Nephron (organoid): Measurements from ENCODE around the gene TRPV2.

Source experiments
- H3K27ac Mint-ChIP-seq, 3 experiments: 2 replicates each; pipeline ENCODE4 v1.8.0; 2020; ENCODE audit warnings: mixed read lengths in 3 of 3, mild to moderate bottlenecking in 2 of 3, moderate library complexity in 1 of 3
- H3K27me3 Mint-ChIP-seq: 2 replicates; pipeline ENCODE4 v1.8.0; 2021; ENCODE audit warnings: low read depth, mild to moderate bottlenecking, moderate library complexity, mixed read lengths
- H3K36me3 Mint-ChIP-seq: 2 replicates; pipeline ENCODE4 v1.8.0; 2020; ENCODE audit warnings: low read depth, mixed read lengths
- H3K4me1 Mint-ChIP-seq: 2 replicates; pipeline ENCODE4 v1.8.0; 2020; ENCODE audit warnings: mixed read lengths
- H3K4me3 Mint-ChIP-seq, 3 experiments: 2 replicates each; pipeline ENCODE4 v1.8.0; 2020; ENCODE audit warnings: mild to moderate bottlenecking in 3 of 3, mixed read lengths in 3 of 3, moderate library complexity in 2 of 3
- H3K9me3 Mint-ChIP-seq: 2 replicates; pipeline ENCODE4 v1.8.0; 2020; ENCODE audit warnings: mixed read lengths
- CTCF ChIP-seq, 3 experiments: fragments of 200-600 bp; sonication (generic); IDR thresholded peaks; one replicate each; pipeline ENCODE4 v1.5.0; 2021; ENCODE audit warnings: antibody characterized with exemption in 3 of 3; ENCODE audit not compliant: unreplicated experiment in 3 of 3

TRPV2 gene

GRCh38 chr17:16477255-16477654, 61.9 kb downstream of the TRPV2 start:
- Mint-ChIP-seq H3K27ac (peak overlapping the region in 2 of 3 experiments; percentile 78 to 97), H3K9me3 (no peaks in the 10 kb centered on the region), H3K4me1 (peaks cover 31% of the 10 kb centered on the region), H3K27me3 (no peaks in the 10 kb centered on the region), H3K4me3 (peak overlapping the region in 1 of 3 experiments; percentile 3), H3K36me3 (no peaks in the 10 kb centered on the region)
- TF ChIP-seq CTCF (IDR thresholded peaks at IDR 0.05; ENCODE audit: unreplicated experiment in 3 of 3) = no peak

GRCh38 chr17:16477666-16478065, 62.3 kb downstream of the TRPV2 start:
- no peak for TF ChIP-seq CTCF (IDR thresholded peaks at IDR 0.05; ENCODE audit: unreplicated experiment in 3 of 3)
- Mint-ChIP-seq H3K27me3 (no peaks in the 10 kb centered on the region), H3K4me1 (peaks cover 28% of the 10 kb centered on the region), H3K4me3 (no peak overlapping the region), H3K27ac (peak overlapping the region in 2 of 3 experiments; percentile 78 to 97), H3K36me3 (no peaks in the 10 kb centered on the region), H3K9me3 (no peaks in the 10 kb centered on the region)

- TF ChIP-seq CTCF (IDR thresholded peaks at IDR 0.05; ENCODE audit: unreplicated experiment in 3 of 3) = no peak
- Mint-ChIP-seq H3K9me3 (no peaks in the 10 kb centered on the region), H3K4me3 (no peak overlapping the region), H3K27me3 (no peaks in the 10 kb centered on the region), H3K4me1 (peaks cover 23% of the 10 kb centered on the region), H3K27ac (peak overlapping the region in 2 of 3 experiments; percentile 60 to 97), H3K36me3 (no peaks in the 10 kb centered on the region)
These were observed 63.3 kb downstream of the TRPV2 start for GRCh38 chr17:16478649-16479048.

- H3K4me3 Mint-ChIP-seq = no peak overlapping the region
- peaks cover 24% of the 10 kb centered on the region for H3K4me1 Mint-ChIP-seq
- H3K27me3 Mint-ChIP-seq = no peaks in the 10 kb centered on the region
- H3K9me3 Mint-ChIP-seq = no peaks in the 10 kb centered on the region
- H3K36me3 Mint-ChIP-seq = no peaks in the 10 kb centered on the region
- TF ChIP-seq CTCF (IDR thresholded peaks at IDR 0.05; ENCODE audit: unreplicated experiment in 3 of 3) = no peak
- peak overlapping the region in 1 of 3 experiments; percentile 97 for H3K27ac Mint-ChIP-seq
These were observed 63.9 kb downstream of the TRPV2 start for GRCh38 chr17:16479264-16479663.

DNA sequence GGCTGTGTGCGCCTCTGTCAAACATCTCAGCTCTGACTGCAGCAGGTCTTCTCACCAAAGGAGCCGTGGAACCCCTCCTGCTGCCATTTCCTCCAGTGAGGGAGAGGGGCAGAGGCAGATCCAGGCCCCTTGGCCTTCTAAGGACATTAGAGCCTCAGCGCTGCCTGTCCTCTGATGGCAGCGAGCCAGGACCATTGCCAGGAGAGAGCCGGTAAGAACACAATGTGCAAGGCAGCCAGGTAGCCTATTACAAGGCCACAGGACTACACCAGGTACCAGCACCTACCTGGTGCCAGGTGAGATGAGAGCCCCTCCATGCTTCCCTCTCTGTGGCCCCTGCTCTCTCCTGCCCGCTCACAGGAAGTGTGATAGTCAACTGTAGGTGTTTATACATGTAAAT, 65.6 kb downstream of the TRPV2 start:
- no peaks in the 10 kb centered on the region for H3K27me3 Mint-ChIP-seq
- H3K9me3 Mint-ChIP-seq = no peaks in the 10 kb centered on the region
- peaks cover 30% of the 10 kb centered on the region for H3K4me1 Mint-ChIP-seq
- H3K36me3 Mint-ChIP-seq = no peaks in the 10 kb centered on the region
- TF ChIP-seq CTCF (IDR thresholded peaks at IDR 0.05; ENCODE audit: unreplicated experiment in 3 of 3) = no peak
- peak overlapping the region in 1 of 3 experiments; percentile 67 for H3K27ac Mint-ChIP-seq
- no peak overlapping the region for H3K4me3 Mint-ChIP-seq

- H3K36me3 Mint-ChIP-seq = no peaks in the 10 kb centered on the region
- no peaks in the 10 kb centered on the region for H3K9me3 Mint-ChIP-seq
- TF ChIP-seq CTCF (IDR thresholded peaks at IDR 0.05; ENCODE audit: unreplicated experiment in 3 of 3) = no peak
- peaks cover 4% of the 10 kb centered on the region for H3K27me3 Mint-ChIP-seq
- H3K4me1 Mint-ChIP-seq = peaks cover 38% of the 10 kb centered on the region
- H3K27ac Mint-ChIP-seq = no peak overlapping the region
- H3K4me3 Mint-ChIP-seq = no peak overlapping the region
These were observed 66.9 kb downstream of the TRPV2 start for GRCh38 chr17:16482253-16482652.
